Measurements from ENCODE around the gene ARHGEF28. TPM values are rescaled to one million over a fixed set of nuclear protein-coding genes. Genes with fewer than 3 reads are reported as not detected.

ARHGEF28 gene
- total RNA-seq, 1 donor from 2014 or later: 2.1 TPM

DNA sequence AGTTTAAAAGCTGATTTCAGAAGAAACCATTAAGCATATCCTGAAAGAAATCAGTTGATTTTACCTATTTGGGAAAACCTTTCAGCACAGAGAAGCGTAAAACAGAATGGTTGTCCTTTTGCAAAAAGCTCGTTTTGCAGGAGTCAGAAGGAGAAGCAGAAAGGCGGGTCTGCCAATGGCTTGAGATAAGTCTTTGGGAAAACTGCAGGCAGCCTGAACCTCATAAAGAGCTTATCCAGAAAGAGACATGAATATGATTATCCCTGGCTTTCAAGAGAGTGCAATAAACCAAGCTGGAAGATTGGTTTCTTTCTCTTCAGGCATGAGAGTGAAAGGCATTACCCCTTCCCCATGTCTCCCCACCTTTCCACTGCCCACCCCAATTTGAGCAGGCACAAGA is 353.3 kb downstream of the ARHGEF28 start:
- intact Hi-C loops (cut with micrococcal nuclease): no loop called here
- H3K4me3 ChIP-seq: no peak overlapping the region
- no peak overlapping the region for H3K27ac ChIP-seq (replicated peaks)
- H3K27me3 ChIP-seq (ENCODE audit: low read depth): no peaks in the 10 kb centered on the region
- H3K4me1 ChIP-seq: peaks cover 9% of the 10 kb centered on the region
- no peak for DNase-seq
- H3K9me3 ChIP-seq (replicated peaks): no peaks in the 10 kb centered on the region
- TF ChIP-seq, protein P1, sequence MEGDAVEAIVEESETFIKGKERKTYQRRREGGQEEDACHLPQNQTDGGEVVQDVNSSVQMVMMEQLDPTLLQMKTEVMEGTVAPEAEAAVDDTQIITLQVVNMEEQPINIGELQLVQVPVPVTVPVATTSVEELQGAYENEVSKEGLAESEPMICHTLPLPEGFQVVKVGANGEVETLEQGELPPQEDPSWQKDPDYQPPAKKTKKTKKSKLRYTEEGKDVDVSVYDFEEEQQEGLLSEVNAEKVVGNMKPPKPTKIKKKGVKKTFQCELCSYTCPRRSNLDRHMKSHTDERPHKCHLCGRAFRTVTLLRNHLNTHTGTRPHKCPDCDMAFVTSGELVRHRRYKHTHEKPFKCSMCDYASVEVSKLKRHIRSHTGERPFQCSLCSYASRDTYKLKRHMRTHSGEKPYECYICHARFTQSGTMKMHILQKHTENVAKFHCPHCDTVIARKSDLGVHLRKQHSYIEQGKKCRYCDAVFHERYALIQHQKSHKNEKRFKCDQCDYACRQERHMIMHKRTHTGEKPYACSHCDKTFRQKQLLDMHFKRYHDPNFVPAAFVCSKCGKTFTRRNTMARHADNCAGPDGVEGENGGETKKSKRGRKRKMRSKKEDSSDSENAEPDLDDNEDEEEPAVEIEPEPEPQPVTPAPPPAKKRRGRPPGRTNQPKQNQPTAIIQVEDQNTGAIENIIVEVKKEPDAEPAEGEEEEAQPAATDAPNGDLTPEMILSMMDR (IDR thresholded peaks at IDR 0.05; ENCODE audit: borderline replicate concordance): no peak
- H3K36me3 ChIP-seq: no peaks in the 10 kb centered on the region

DNA sequence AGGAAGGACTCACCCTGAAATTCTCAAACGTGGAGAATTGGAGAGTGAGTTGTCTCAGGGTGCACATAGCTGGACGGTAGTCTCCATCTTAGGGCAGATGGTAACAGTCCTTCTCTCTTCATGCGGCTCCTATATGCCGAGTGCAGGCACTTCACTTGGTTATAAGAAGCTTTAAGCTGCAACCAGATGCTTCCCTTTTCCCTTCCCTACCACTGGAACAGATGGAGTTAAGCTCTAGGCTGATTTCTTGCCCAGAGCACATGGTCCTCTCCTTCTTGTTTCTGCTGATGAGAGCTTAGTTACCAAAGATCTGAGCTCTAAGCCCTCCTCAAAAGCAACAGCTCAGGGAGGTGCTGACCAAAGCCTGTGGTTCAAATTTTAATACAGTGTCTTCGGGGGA is 355.7 kb downstream of the ARHGEF28 start:
- intact Hi-C loops (cut with micrococcal nuclease): no loop called here
- Histone ChIP-seq H3K27me3 (ENCODE audit: low read depth) (no peaks in the 10 kb centered on the region), H3K4me1 (no peaks in the 10 kb centered on the region), H3K36me3 (no peaks in the 10 kb centered on the region), H3K4me3 (no peak overlapping the region), H3K27ac (replicated peaks) (no peak overlapping the region), H3K9me3 (replicated peaks) (no peaks in the 10 kb centered on the region)
- TF ChIP-seq, protein P1 (IDR thresholded peaks at IDR 0.05; ENCODE audit: borderline replicate concordance): no peak
- no peak for DNase-seq

DNA sequence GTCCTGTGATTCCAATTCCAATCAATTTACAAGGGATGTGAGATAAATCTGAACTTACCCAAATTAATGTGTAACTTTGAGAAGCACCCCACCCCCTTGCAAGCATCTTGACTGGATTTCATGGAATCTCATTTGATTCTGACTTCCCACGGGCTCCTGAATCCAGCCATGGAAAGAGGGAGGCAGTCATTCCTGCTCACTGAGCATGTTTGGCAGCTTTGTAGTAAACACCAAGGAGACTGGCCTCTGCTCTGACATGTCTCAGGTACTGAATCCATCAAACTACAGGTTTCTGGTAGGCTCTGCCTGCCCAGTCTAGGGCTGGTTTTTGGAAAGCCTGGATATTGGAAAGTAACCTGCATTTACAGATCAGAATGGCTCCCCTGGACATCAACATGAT is 357.6 kb downstream of the ARHGEF28 start:
- DNase-seq: no peak
- H3K27me3 ChIP-seq (ENCODE audit: low read depth): no peaks in the 10 kb centered on the region
- intact Hi-C loops (cut with micrococcal nuclease): no loop called here
- H3K36me3 ChIP-seq: no peaks in the 10 kb centered on the region
- no peak overlapping the region for H3K27ac ChIP-seq (replicated peaks)
- H3K4me1 ChIP-seq: no peaks in the 10 kb centered on the region
- H3K4me3 ChIP-seq: no peak overlapping the region
- H3K9me3 ChIP-seq (replicated peaks): no peaks in the 10 kb centered on the region
- TF ChIP-seq, protein P1 (IDR thresholded peaks at IDR 0.05; ENCODE audit: borderline replicate concordance): no peak

DNA sequence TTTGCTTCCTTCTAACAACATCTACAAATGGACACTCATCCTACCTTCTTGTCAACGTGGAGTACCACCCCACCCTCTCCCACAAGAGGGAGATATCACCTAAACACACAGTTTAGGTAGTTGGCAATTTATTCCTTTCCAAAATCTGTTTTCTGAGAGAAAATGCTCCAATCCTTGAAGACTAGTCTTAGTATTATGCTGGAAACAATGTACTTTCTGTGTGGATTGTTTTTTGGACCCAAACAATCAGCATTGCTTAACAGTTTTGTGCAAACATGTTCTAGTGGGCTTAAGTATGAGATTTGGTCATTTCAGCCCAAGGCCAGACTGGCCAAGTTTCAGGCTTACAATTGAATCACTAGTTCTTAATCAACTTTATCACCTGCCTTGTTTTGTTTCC is 359.1 kb downstream of the ARHGEF28 start:
- Histone ChIP-seq H3K4me3 (no peak overlapping the region), H3K36me3 (no peaks in the 10 kb centered on the region), H3K27ac (replicated peaks) (peak overlapping the region; percentile 27), H3K9me3 (replicated peaks) (no peaks in the 10 kb centered on the region), H3K4me1 (no peaks in the 10 kb centered on the region), H3K27me3 (ENCODE audit: low read depth) (no peaks in the 10 kb centered on the region)
- TF ChIP-seq, protein P1 (IDR thresholded peaks at IDR 0.05; ENCODE audit: borderline replicate concordance): no peak
- intact Hi-C loops (cut with micrococcal nuclease): no loop called here
- no peak for DNase-seq

DNA sequence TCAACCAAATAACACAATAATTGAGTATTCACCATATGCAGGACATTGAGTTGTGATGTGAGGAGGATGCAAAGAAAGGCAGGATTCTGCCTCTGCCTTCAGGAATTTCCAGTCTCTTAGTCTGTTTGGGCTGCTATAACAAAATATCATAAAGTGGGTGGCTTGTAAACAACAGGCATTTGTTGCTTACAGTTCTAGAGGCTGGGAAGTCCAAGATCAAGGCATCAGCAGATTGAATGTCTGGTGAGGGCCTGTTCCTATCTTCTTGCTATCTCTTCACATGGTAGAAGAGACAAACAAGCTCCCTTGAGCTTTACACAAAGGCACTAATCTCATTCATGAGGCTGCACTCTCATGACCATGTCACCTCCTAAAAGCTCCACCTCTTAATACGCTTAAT is 360.7 kb downstream of the ARHGEF28 start:
- Histone ChIP-seq H3K27me3 (ENCODE audit: low read depth) (peaks cover 3% of the 10 kb centered on the region), H3K9me3 (replicated peaks) (no peaks in the 10 kb centered on the region), H3K4me3 (no peak overlapping the region), H3K27ac (replicated peaks) (no peak overlapping the region), H3K4me1 (no peaks in the 10 kb centered on the region), H3K36me3 (no peaks in the 10 kb centered on the region)
- TF ChIP-seq, protein P1 (IDR thresholded peaks at IDR 0.05; ENCODE audit: borderline replicate concordance): no peak
- no peak for DNase-seq
- intact Hi-C loops (cut with micrococcal nuclease): no loop called here

DNA sequence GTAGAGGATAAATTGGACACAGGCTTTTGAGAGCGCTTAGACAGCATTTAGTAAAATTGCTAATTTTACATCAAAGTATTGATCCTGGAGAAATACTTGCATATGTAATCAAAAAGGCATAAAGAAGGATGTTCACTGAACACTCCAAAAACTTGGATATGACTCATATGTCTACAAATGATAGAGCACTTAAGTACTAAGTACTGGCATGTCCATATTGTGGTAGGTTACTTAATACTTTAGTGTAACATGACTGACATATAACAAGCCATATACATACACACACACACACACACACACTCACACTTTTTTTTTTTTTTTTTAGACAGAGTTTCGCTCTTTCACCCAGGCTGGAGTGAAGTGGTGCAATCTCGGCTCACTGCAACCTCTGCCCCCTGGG is 361.9 kb downstream of the ARHGEF28 start:
- no peaks in the 10 kb centered on the region for H3K36me3 ChIP-seq
- H3K27ac ChIP-seq (replicated peaks): no peak overlapping the region
- H3K4me1 ChIP-seq: no peaks in the 10 kb centered on the region
- intact Hi-C loops (cut with micrococcal nuclease): no loop called here
- no peaks in the 10 kb centered on the region for H3K9me3 ChIP-seq (replicated peaks)
- TF ChIP-seq, protein P1 (IDR thresholded peaks at IDR 0.05; ENCODE audit: borderline replicate concordance): no peak
- no peak for DNase-seq
- no peak overlapping the region for H3K4me3 ChIP-seq
- peaks cover 3% of the 10 kb centered on the region for H3K27me3 ChIP-seq (ENCODE audit: low read depth)
